ENCODE data around the gene GATA1.

Gene GATA1

DNA sequence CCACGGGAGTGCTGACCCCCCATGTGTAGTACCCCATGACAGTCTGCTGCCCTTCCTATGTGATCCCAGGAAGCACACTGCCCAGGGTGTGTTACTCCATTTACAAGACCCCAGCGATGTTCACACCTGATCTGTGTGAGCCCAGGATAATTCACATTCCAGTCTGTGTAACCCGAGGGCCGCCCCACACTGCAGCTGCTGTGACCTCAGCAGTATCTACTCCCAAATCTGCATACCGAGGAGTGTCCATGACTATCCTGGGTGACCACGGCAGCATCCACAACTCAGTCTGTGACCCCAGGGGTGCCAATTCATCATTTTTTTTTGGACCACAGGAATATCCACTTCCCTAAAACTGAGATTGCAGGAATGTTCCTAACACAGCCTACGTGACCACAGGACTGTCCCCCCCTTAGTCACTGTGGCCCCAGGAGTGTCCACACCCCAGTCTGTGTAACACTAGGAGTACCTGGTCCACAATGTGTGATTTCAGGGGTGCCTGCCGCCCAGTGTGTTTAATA lies 32.6 kb upstream of the GATA1 start:
- no peak for ATAC-seq
- TF ChIP-seq ZFP3 (CRISPR knock-in tag; IDR thresholded peaks at IDR 0.05): no peak
- TF ChIP-seq ZNF70 (CRISPR knock-in tag; IDR thresholded peaks at IDR 0.05): no peak
- TF ChIP-seq CSRNP3 (CRISPR knock-in tag; IDR thresholded peaks at IDR 0.05): no peak
- TF ChIP-seq TCF4 (CRISPR knock-in tag; IDR thresholded peaks at IDR 0.05; ENCODE audit: borderline replicate concordance): no peak
- TF ChIP-seq PATZ1 (CRISPR knock-in tag; IDR thresholded peaks at IDR 0.05; ENCODE audit: borderline replicate concordance): no peak

DNA sequence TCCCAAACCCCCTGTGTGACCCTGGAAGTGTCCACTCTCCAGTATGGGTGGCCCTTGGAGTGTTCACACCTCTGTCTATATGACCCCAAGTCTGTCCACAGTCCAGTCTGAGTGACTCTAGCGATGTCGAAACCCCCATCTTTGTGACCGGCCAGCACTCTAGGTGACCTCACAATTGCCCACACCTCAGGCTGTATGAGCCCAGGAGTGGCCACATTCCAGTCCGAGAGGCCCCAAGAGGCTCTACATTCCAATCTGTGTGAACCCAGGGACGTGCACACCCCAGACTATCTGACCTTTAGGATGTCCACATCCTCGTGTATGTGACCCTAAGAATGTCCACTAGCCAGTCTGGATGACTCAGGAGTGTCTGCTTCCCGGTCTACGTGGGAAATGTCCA lies 32.2 kb upstream of the GATA1 start:
- TF ChIP-seq ZNF565 (CRISPR knock-in tag; conservative IDR thresholded peaks at IDR 0.05; ENCODE audit: low read depth): no peak
- TF ChIP-seq, protein P1, sequence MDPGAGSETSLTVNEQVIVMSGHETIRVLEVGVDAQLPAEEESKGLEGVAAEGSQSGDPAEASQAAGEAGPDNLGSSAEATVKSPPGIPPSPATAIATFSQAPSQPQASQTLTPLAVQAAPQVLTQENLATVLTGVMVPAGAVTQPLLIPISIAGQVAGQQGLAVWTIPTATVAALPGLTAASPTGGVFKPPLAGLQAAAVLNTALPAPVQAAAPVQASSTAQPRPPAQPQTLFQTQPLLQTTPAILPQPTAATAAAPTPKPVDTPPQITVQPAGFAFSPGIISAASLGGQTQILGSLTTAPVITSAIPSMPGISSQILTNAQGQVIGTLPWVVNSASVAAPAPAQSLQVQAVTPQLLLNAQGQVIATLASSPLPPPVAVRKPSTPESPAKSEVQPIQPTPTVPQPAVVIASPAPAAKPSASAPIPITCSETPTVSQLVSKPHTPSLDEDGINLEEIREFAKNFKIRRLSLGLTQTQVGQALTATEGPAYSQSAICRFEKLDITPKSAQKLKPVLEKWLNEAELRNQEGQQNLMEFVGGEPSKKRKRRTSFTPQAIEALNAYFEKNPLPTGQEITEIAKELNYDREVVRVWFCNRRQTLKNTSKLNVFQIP (CRISPR knock-in tag; IDR thresholded peaks at IDR 0.05; ENCODE audit: borderline replicate concordance, low read depth): no peak
- TF ChIP-seq SNAI2 (CRISPR knock-in tag; IDR thresholded peaks at IDR 0.05): no peak
- no peak for TF ChIP-seq PPARA (CRISPR knock-in tag; IDR thresholded peaks at IDR 0.05; ENCODE audit: borderline replicate concordance)
- no peak for TF ChIP-seq PATZ1 (CRISPR knock-in tag; IDR thresholded peaks at IDR 0.05; ENCODE audit: borderline replicate concordance)
- no peak for TF ChIP-seq ZNF70 (CRISPR knock-in tag; IDR thresholded peaks at IDR 0.05)
- no peak for TF ChIP-seq TCF4 (CRISPR knock-in tag; IDR thresholded peaks at IDR 0.05; ENCODE audit: borderline replicate concordance)
- ATAC-seq: no peak

DNA sequence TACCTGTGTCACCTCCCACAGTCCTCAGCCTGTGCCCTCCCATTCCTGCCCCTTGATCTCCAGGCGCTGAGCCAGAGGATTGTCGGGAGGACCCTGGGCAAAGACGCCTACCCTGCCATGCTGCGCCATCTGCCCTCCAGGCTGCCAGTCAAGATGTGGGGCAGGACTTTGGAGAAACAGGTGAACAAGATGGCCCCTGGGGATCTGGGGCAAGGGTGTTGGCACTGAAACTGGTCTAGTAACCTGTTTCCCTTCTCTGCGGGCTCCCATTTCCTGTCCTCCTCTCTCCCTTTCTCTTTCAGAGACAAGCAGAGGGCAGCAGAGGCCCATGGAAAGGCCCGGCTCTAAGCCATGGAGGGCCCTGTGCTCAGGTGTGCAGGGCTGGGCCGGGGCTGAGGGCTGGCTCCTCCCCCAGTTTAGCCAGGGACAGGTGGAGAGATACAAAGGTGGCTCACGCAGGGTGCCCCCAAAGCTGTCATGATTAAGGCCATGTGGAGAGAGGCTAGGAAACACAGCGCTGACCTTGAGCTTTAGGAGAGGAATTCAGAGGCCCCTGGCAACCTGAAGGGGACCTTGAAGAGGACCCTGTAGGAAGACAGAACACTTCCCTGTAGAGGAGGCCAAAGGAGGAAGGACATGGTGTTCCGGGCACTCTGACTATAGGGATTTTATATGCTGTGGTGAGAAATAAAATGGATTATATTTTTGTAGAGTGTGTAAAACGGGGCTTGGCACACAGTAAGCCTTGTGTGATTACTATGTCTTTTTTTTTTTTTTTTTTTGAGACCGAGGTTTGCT lies 24.5 kb upstream of the GATA1 start, which contains the start of gene GLOD5:
Gene GLOD5, plus strand, starts transcription at position 74 of the 798 bp plus-strand sequence. Its CDS starts 44 bp downstream, at position 118.
- peak; percentile 92 for ATAC-seq
- TF ChIP-seq ZFP30 (CRISPR knock-in tag; IDR thresholded peaks at IDR 0.05) (no peak), PPARA (CRISPR knock-in tag; IDR thresholded peaks at IDR 0.05; ENCODE audit: borderline replicate concordance) (no peak), ZC3H10 (CRISPR knock-in tag; IDR thresholded peaks at IDR 0.05) (no peak), TOX (CRISPR knock-in tag; IDR thresholded peaks at IDR 0.05; ENCODE audit: borderline replicate concordance) (no peak), TCF4 (CRISPR knock-in tag; IDR thresholded peaks at IDR 0.05; ENCODE audit: borderline replicate concordance) (no peak), ISL1 (CRISPR knock-in tag; IDR thresholded peaks at IDR 0.05) (no peak)
- TF ChIP-seq, protein P1 (CRISPR knock-in tag; IDR thresholded peaks at IDR 0.05; ENCODE audit: borderline replicate concordance, low read depth): no peak

GRCh38 chrX:48769230-48769629 lies 17.2 kb upstream of the GATA1 start:
- no peak for ATAC-seq
- TF ChIP-seq OSR1 (CRISPR knock-in tag; IDR thresholded peaks at IDR 0.05): no peak
- TF ChIP-seq, protein P1 (CRISPR knock-in tag; IDR thresholded peaks at IDR 0.05; ENCODE audit: borderline replicate concordance, low read depth): no peak
- TF ChIP-seq TSHZ2 (CRISPR knock-in tag; IDR thresholded peaks at IDR 0.05): no peak
- no peak for TF ChIP-seq CSRNP3 (CRISPR knock-in tag; IDR thresholded peaks at IDR 0.05)
- TF ChIP-seq, protein P2, sequence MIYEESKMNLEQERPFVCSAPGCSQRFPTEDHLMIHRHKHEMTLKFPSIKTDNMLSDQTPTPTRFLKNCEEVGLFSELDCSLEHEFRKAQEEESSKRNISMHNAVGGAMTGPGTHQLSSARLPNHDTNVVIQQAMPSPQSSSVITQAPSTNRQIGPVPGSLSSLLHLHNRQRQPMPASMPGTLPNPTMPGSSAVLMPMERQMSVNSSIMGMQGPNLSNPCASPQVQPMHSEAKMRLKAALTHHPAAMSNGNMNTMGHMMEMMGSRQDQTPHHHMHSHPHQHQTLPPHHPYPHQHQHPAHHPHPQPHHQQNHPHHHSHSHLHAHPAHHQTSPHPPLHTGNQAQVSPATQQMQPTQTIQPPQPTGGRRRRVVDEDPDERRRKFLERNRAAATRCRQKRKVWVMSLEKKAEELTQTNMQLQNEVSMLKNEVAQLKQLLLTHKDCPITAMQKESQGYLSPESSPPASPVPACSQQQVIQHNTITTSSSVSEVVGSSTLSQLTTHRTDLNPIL (CRISPR knock-in tag; IDR thresholded peaks at IDR 0.05; ENCODE audit: low read depth): no peak

Data from SK-N-SH treated with all-trans-retinoic acid at 6 μM for 48 hours (cell line).